ENCODE results near the gene TAS2R16.

- TF ChIP-seq RAD21 (conservative IDR thresholded peaks at IDR 0.05) (no peak), EZH2 (IDR thresholded peaks at IDR 0.05; ENCODE audit: borderline replicate concordance, insufficient read depth, low read length, poor library complexity, severe bottlenecking) (no peak)
Observed at GRCh38 chr7:123023126-123023525, 27.6 kb upstream of the TAS2R16 start.

Measured in neural cell (in vitro differentiated cells).